Measurements from ENCODE around the gene DUXB.

Gene DUXB, protein sequence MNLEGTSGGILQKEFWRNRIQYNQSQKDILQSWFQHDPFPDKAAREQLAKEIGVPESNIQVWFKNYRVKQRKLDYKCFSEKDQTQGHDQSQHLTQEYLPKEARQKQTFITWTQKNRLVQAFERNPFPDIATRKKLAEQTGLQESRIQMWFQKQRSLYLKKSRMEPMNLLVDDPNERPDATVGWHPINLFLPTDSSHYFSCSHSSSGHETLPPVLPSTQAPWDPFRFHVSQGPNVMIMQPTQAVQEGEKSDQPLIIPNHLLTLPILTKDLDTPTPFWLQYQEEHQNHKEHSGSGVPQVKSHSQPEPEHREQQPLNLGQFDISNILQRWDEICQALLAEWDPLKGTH

DNA sequence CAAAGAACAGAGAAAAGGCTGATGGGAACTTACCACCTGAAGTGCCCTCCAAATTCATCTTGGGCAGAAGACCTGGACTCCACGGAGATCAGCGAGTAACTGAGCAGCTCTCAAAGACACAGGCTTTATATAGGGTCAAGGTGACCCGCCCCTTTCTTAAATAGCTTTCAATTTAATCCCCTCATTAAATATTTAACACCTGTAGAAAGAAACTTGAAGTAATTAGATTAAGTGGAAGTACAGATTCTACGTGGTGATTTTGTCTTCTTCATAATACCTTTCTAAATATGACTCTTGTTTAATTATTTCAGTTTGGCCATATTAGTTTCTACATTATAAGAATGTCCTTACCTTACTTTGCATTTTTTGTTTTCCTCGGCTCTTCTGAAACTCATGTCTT lies at the start of gene DUXB:
Gene DUXB (minus strand): TSS at position 101 of the 400 bp plus-strand sequence. CDS start 43 bp downstream, at position 58.
- DNase-seq, result no peak

DNA sequence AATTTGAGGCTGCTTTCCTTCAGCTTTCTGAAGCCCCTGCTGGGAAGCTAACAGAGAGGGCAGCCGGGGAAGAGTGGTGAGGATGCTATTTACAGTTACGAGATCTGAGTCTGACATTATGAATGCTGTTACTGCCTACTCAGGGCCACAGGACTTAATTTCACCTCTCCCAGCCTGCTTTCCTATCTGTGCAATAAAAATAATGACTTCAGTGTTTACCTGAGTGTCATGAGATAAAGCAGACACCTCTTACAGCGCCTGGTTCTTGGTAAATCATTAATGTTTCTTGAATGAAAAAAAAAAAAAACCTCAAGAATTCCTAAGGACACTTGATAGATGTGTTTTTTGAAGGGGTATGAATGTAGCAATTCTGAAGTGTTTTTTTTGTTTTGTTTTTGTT lies 49.3 kb upstream of the DUXB start:
- no peak for DNase-seq

DNA sequence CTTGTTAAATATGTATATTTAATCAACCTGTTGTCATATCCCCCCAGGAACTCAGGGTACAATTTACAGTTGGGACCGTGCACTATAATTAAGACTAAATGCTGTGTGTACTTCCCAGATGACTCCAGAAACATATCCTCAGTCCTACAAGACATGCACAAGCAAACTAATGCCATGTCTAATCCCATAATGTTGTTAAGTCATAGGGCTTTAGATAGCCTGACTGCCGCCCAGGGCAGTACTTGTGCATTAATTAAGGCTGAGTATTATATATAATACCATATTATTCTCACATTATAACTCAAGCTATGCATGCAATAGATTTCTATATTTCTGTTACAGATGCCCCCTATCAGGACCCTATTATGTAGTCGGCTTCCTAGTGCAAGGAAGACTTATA lies 45.1 kb upstream of the DUXB start:
- no peak for DNase-seq

GRCh38 chr16:75745823-75746222 lies 44.6 kb upstream of the DUXB start:
- DNase-seq, result no peak

GRCh38 chr16:75745242-75745641 lies 44.0 kb upstream of the DUXB start:
- no peak for DNase-seq

DNA sequence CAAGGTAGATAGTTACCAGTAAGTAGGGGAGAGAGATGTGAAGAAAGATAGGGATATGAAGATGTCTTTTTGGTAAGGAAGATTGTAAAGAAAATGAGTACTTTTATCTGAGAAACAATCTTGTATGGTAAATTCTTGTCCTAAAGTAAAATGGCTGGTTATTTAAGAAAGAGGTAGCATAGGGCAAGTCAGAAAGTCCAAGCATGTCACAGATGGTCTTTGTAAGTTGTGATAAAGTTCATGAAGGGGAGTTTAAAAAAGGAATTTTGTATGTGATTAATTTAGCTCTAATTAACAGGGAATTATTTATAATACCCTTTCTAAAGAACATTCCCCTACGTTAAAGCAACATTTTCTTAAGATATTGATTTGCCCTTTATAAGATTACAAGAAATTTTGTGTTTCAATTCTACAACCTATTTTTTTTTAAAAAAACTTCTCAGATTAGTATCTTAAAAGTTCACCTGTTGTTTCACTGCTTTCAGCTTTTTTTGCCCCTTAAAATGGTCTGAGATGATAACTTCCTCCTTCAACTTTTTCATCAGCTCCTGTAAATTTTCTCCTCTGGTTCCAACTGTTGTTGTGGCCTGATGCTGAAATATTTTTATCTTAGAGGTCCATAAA lies 41.3 kb upstream of the DUXB start:
- no peak for DNase-seq

- no peak for DNase-seq
Measured at GRCh38 chr16:75733305-75734211, 32.3 kb upstream of the DUXB start.

- DNase-seq, result no peak
Measured at GRCh38 chr16:75732871-75733270, 31.6 kb upstream of the DUXB start.

GRCh38 chr16:75727221-75727620 lies 26.0 kb upstream of the DUXB start:
- no peak for DNase-seq

- no peak for DNase-seq
Measured at GRCh38 chr16:75726390-75726789, 25.1 kb upstream of the DUXB start, which contains the start of gene CPHXL. CPHXL (minus strand) TSS chr16:75726490; CDS start chr16:75726442, 48 bp downstream.

DNA sequence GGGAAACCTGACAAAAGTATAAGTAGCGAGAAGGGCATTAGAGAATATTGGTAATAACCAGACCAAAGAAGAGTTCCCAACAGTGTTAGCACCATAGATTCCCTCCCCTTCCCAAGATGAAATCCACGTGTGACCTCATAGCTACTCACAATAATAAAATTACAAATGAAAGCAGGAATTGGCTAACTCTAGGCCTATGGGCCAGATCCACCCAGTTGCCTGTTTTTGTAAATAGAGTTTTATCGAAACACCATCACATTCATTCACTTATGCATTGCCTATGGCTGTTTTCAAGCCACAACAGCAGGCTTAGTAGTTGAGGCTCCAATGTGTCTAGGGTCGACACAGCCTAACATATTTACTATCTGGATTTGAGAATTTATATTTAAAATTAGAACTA lies 17.2 kb upstream of the DUXB start:
- DNase-seq, result no peak

DNA sequence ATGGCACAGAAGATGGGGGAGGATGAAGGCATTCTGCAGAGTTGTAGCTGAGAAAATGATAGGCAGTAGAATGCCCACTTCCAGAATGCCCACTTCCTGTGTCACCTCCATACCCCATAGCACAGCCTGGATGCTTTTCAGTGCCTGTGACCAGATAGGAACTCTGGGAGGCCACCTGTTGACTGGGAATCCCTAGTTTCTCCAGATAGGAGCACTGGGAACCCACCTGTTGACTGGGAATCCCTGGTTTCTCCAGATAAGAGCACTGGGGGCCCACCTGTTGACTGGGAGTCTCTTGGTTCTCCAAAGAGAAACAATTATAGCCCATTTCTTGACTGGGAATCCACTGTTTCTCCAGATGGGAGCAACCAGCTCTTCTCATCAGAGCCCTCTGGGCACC lies 13.4 kb upstream of the DUXB start:
- DNase-seq, result no peak

DNA sequence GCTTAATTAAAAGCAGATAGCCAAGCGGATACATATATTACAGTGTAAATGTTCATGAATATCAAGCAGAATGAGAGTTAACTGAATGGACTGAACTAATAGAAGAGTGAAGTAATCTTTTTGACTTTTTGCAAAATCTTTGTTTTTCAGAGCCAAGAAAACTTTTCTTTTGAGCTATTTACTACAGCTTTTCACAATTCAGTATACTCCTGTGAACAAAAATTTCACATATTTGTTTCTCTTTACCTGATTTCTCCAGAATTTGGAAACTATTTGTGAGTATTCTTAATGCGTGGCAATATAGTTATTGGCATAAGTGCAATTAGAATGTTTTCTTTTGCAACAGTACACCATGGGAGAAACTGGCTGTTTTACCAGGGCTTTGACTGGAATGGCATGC lies 9.1 kb upstream of the DUXB start:
- no peak for DNase-seq

GRCh38 chr16:75703306-75703705 lies 2.0 kb upstream of the DUXB start:
- DNase-seq, result no peak

- DNase-seq, result no peak
Measured at GRCh38 chr16:75702242-75702641, 981 bp upstream of the DUXB start.

DNA sequence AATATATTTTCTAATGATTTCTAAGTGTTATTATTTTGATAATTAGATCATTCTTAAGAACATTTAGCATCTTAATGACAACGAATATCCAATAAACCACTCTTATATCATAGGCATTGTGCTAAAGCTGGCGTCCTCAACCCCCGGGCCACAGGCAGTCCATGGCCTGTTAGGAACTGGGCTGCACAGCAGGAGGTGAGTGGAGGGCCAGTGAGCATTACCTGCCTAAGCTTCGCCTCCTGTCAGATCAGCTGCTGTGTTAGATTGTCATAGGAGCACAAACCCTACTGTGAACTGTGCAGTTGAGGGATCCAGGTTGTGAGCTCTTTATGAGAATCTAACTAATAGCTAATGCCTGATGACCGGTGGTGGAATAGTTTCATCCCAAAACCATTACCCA lies 3.7 kb downstream of the DUXB start:
- DNase-seq, result no peak

DNA sequence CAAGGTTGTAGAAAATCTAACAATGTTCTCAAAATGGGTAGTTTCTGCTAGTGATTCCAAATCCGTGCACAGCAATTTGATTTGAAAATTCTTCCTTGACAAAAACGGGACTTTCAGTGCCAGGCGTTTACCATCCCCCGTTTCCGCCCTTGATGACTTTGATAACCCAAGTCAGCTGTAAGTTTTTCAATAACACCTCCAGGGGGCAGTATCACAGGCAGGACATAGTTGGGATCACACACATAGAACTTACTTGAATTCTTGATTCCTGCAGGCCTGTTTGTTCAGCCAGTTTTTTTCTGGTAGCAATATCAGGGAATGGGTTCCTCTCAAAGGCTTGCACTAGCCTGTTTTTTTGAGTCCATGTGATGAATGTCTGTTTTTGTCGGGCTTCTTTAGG lies 5.6 kb downstream of the DUXB start:
- DNase-seq, result no peak

DNA sequence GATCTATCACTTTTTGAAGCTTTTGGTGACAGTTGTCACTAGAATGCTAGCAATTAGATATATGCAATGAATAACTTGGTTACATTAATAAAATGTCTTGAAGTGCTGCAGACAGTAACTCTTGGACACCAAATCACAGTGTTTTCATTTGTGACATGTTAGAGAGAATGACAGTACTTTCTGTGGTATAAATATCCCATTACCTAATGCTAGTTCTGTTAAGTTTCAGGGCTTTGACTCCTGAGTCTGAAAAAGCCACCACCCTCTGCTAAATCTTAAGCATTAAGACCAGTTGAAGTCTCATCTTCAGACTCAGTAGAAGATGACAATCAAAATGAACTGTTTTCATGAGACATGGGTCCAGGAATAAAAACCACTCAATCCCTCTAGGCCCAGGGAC lies 13.9 kb downstream of the DUXB start:
- no peak for DNase-seq

DNA sequence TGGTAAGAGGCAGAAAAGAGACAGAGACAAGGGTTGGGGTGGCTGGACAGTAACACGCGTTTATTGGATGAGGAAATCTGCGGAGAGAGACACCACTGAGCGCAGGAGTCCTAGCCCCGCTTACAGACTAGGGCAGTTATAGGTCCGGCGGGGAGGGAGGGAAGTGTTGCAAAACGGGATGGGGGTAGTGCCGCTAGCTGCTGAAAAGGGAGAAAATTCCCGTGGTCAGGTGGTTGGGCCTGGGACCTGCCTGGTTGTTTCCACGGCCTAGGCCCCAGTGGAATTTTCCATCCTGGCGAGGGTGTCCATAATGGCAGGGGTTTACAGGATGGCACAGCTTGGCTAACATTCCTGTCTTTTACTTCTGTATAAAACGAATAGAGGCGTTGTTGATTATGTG lies 19.0 kb downstream of the DUXB start:
- DNase-seq, result no peak

DNA sequence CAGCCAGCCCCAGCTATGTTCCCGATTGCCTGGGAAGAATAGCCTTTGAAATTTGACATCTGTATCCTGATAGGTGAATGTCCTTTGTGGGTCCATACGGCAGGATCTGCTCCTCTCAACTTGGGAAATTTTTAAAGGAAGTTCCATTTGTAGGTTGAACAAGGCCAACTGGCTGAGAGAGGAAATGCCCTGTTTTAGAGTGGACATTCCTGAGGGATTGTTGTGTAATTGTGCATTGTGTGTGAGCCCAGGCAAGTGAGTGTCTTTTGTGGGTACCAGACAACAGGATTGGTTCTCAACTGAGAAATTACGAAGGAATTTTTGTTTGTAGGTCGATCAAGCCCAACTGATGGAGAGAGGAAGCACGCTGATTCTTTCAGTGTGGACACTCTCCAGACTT lies 21.9 kb downstream of the DUXB start:
- no peak for DNase-seq

GRCh38 chr16:75676909-75677308 lies 24.4 kb downstream of the DUXB start, which contains the start of gene CPHXL2:
CPHXL2 (minus strand) TSS chr16:75677009; CDS start chr16:75676999, 10 bp downstream.
- no peak for DNase-seq

GRCh38 chr16:75667503-75667902 lies 33.8 kb downstream of the DUXB start:
- DNase-seq, result no peak

DNA sequence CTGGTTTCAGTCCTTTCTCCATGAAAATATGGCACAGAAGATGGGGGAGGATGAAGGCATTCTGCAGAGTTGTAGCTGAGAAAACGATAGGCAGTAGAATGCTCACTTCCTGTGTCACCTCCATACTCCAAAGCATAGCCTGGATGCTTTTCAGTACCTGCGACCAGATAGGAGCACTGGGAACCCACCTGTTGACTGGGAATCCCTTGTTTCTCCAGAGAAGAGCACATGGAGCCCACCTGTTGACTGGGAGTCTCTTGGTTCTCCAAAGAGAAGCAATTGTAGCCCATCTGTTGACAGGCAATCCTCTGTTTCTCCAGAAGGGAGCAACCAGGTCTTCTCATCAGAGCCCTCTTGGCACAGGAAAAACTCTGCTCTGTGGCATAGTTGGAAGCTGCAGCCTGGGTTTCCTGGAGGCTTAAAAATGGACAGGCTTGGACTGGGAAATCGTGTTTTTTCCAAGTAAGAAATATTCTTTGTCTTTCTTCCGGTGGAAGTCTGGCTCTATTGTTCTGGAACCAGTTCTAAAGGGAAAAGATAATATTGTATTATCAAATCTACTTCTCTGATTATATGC lies 40.4 kb downstream of the DUXB start:
- no peak for DNase-seq

Data from stimulated activated CD4-positive, alpha-beta T cell treated with anti-CD3 and anti-CD28 coated beads, Interleukin-2, amount 100 ng/mL, for 48 hours (primary cell).